HepG2 (cell line): Measurements from ENCODE around the gene IQSEC1. TPM values are rescaled to one million over a fixed set of nuclear protein-coding genes. Genes with fewer than 3 reads are reported as not detected.

Source experiments
- ATAC-seq: fragments of 200-7000 bp; cut with Tn5 transposase; 3 replicates; pipeline ENCODE4 v1.9.1; 2020; ENCODE audit warnings: mild to moderate bottlenecking, moderate library complexity
- BruUV-seq: library from RNA; stranded (reverse); fragments of 400-500 nt; replicated peaks from 2 replicates; lab custom pipeline; 2021; lab: Mats Ljungman, UMichigan
- CTCF ChIA-PET: fragments of 300-600 bp; formaldehyde crosslinking; extraction: SDS; loops from one replicate; lab custom pipeline; 2021; ENCODE audit warnings: low total read pairs, inconsistent platforms, low intra/inter-chr PET ratio; lab: Yijun Ruan, JAX
- POLR2A ChIA-PET: fragments of 350-600 bp; sonication (Branson Sonifier 250); formaldehyde crosslinking; loops from one replicate; lab custom pipeline; 2020; ENCODE audit warnings: antibody characterized with exemption, inconsistent platforms; lab: Yijun Ruan, JAX
- DNase-seq: peaks from one replicate; pipeline ENCODE4 v3.0.0-alpha.2; 2015; ENCODE audit warnings: low spot score
- FAIRE-seq: peaks from 3 replicates; lab custom pipeline; 2011; peaks lifted over from hg19 to GRCh38; lab: Jason Lieb, UNC
- H2AFZ ChIP-seq: one replicate; pipeline ENCODE4 v1.6.1; 2011; ENCODE audit warnings: low read length, inconsistent platforms
- H3K27ac ChIP-seq: fragments of 300-600 bp; 3 replicates; pipeline ENCODE4 v1.8.0; 2011; ENCODE audit warnings: mixed run types, mild to moderate bottlenecking, mixed read lengths, low read length, inconsistent platforms; ENCODE audit not compliant: insufficient read depth; ENCODE audit errors: extremely low read length
- H3K27me3 ChIP-seq, 2 experiments: fragments of 200-600 bp in 1 of 2; 2 replicates in 1 of 2; 3 replicates in 1 of 2; pipeline versions ENCODE4 v1.6.0 to v1.8.0; 2011; ENCODE audit warnings: low read length in 2 of 2, mild to moderate bottlenecking in 2 of 2, moderate library complexity in 2 of 2, inconsistent platforms in 1 of 2; ENCODE audit not compliant: insufficient read depth in 2 of 2, control insufficient read depth in 1 of 2
- H3K36me3 ChIP-seq, 2 experiments: fragments of 200-600 bp in 1 of 2; replicated peaks in 1 of 2; 2 replicates in 1 of 2; 3 replicates in 1 of 2; pipeline versions ENCODE4 v1.5.1 to v1.8.0; 2011; ENCODE audit warnings: low read length in 2 of 2, inconsistent platforms in 1 of 2; ENCODE audit not compliant: insufficient read depth in 2 of 2, control insufficient read depth in 1 of 2
- H3K4me1 ChIP-seq: 2 replicates; pipeline ENCODE4 v1.5.1; 2012; ENCODE audit warnings: low read length, inconsistent platforms; ENCODE audit not compliant: insufficient read depth
- H3K4me2 ChIP-seq: 2 replicates; pipeline ENCODE4 v1.6.0; 2011; ENCODE audit warnings: low read depth, low read length, inconsistent platforms
- H3K4me3 ChIP-seq, 3 experiments: fragments of 200-600 bp in 1 of 3; sonication (generic), shearing (Covaris generic) in 1 of 3; replicated peaks in 1 of 3; 2 replicates each; pipeline ENCODE4 v1.5.1; 2011 to 2016; ENCODE audit warnings: low read length in 3 of 3, inconsistent platforms in 2 of 3, low read depth in 2 of 3, mild to moderate bottlenecking in 2 of 3, control low read depth in 1 of 3, mixed read lengths in 1 of 3; ENCODE audit not compliant: insufficient read depth in 1 of 3
- H3K79me2 ChIP-seq: one replicate; pipeline ENCODE4 v1.6.1; 2011; ENCODE audit warnings: low read length, inconsistent platforms; ENCODE audit not compliant: insufficient read depth
- H3K9ac ChIP-seq: 2 replicates; pipeline ENCODE4 v1.6.0; 2011; ENCODE audit warnings: mild to moderate bottlenecking, low read depth, low read length, inconsistent platforms; ENCODE audit not compliant: insufficient read depth
- H3K9me3 ChIP-seq: 2 replicates; pipeline ENCODE4 v1.5.1; 2012; ENCODE audit warnings: mild to moderate bottlenecking, low read length
- H4K20me1 ChIP-seq: 2 replicates; pipeline ENCODE4 v1.6.0; 2011; ENCODE audit warnings: inconsistent platforms, mild to moderate bottlenecking, low read length, moderate library complexity; ENCODE audit not compliant: insufficient read depth
- ELF4 ChIP-seq: sonication (generic); formaldehyde crosslinking; IDR thresholded peaks from 2 replicates; pipeline ENCODE4 v1.5.0; 2020; ENCODE audit warnings: missing genetic modification reagents, mild to moderate bottlenecking, moderate library complexity, borderline replicate concordance
- ETV5 ChIP-seq: IDR thresholded peaks from 2 replicates; pipeline ENCODE4 v1.6.1; 2018; ENCODE audit warnings: missing biosample characterization, missing genetic modification reagents, inconsistent platforms, borderline replicate concordance
- MAF1 ChIP-seq: sonication (generic); formaldehyde crosslinking; IDR thresholded peaks from 2 replicates; pipeline ENCODE4 v1.5.0; 2020; ENCODE audit warnings: missing genetic modification reagents, borderline replicate concordance
- NFYC ChIP-seq: IDR thresholded peaks from 2 replicates; pipeline ENCODE4 v1.6.1; 2016; ENCODE audit warnings: missing genetic modification reagents, missing compliant biosample characterization
- PRDM10 ChIP-seq: sonication (generic); formaldehyde crosslinking; IDR thresholded peaks from 2 replicates; pipeline ENCODE4 v1.4.0; 2020; ENCODE audit warnings: low read depth, missing genetic modification reagents
- REPIN1 ChIP-seq: sonication (generic); formaldehyde crosslinking; IDR thresholded peaks from 2 replicates; pipeline ENCODE4 v1.8.0; 2022; ENCODE audit warnings: missing genetic modification reagents, low read depth, mild to moderate bottlenecking, borderline replicate concordance
- SNAPC2 ChIP-seq: sonication (generic); formaldehyde crosslinking; IDR thresholded peaks from 2 replicates; pipeline ENCODE4 v1.8.1; 2022; ENCODE audit warnings: mild to moderate bottlenecking, missing genetic modification reagents
- SRSF9 ChIP-seq: fragments of 200-400 bp; formaldehyde crosslinking; IDR thresholded peaks from 2 replicates; pipeline ENCODE4 v1.6.1; 2018; ENCODE audit warnings: borderline replicate concordance, mild to moderate bottlenecking, low read depth, low read length; ENCODE audit not compliant: insufficient read depth, poor library complexity, severe bottlenecking
- ZFY ChIP-seq: sonication (generic); formaldehyde crosslinking; IDR thresholded peaks from 2 replicates; pipeline ENCODE4 v1.4.0; 2020; ENCODE audit warnings: missing genetic modification reagents
- ZFYVE20 ChIP-seq: sonication (generic); formaldehyde crosslinking; IDR thresholded peaks from 2 replicates; pipeline ENCODE4 v1.8.0; 2023; ENCODE audit warnings: low read depth, mild to moderate bottlenecking, moderate library complexity, missing genetic modification reagents, borderline replicate concordance
- ZNF251 ChIP-seq: sonication (generic); formaldehyde crosslinking; IDR thresholded peaks from 2 replicates; pipeline ENCODE4 v1.9.0; 2021; ENCODE audit warnings: mild to moderate bottlenecking, missing genetic modification reagents
- ZNF331 ChIP-seq: sonication (generic); formaldehyde crosslinking; IDR thresholded peaks from 2 replicates; pipeline ENCODE4 v1.4.0; 2020; ENCODE audit warnings: missing genetic modification reagents
- ZNF607 ChIP-seq: sonication (generic); formaldehyde crosslinking; IDR thresholded peaks from 2 replicates; pipeline ENCODE4 v1.5.1; 2020; ENCODE audit warnings: missing genetic modification reagents, mild to moderate bottlenecking, borderline replicate concordance
- WGBS: methylation state at CpG from one replicate; pipeline ENCODE4 v1.1.6; 2017; ENCODE audit warnings: low lambda C conversion rate; 5-methylcytosine and 5-hydroxymethylcytosine counted together
- in situ Hi-C: cut with HindIII; loops from 2 replicates; pipeline ENCODE4 v1.10.0; 2017; ENCODE audit warnings: low pct_unique_long_range_greater_than_20kb; ENCODE audit not compliant: extremely low pct_ligation_motif_present
- intact Hi-C: fragments of 100-400 bp; cut with micrococcal nuclease; formaldehyde crosslinking; loops from one replicate; pipeline ENCODE4 v1.10.0; 2022; ENCODE audit not compliant: unreplicated experiment
- polyA plus RNA-seq, 8 experiments: library from polyadenylated mRNA; depleted of rRNA in 3 of 8; stranded (reverse) in 7 of 8; unstranded in 1 of 8; fragments of >200 nt; fragmentation: Illumina TruSeq in 4 of 8; extraction: Trizol in 4 of 8; gene quantifications; 2 replicates each; pipeline versions ENCODE4 v1.2.1 to v1.2.3, GENCODE V29; 2011 to 2016; ENCODE audit warnings: low read depth in 4 of 8, missing spikeins in 1 of 8, mixed read lengths in 1 of 8; ENCODE audit not compliant: insufficient read depth in 1 of 8
- total RNA-seq, 5 experiments: library from RNA; depleted of rRNA; stranded (reverse); fragments of >200 nt; fragmentation: Illumina TruSeq; extraction: Trizol; gene quantifications; 2 replicates each; pipeline ENCODE4 v1.2.3, GENCODE V29; 2016; ENCODE audit warnings: low read depth in 1 of 5

Gene IQSEC1
- total and polyA plus RNA-seq, 2 of the 13 experiments (the other 11 are each of a cell fraction or from before 2014, with no cell fraction given) = 17.4 to 20.2 TPM

GRCh38 chr3:12999147-13000140, 73.8 kb downstream of the IQSEC1 start (continued):
- TF ChIP-seq SRSF9 (no peak), ETV5 (CRISPR knock-in tag) (peak; percentile 54; the same call in 1 of the 2 replicates), ZNF331 (CRISPR knock-in tag) (0 out of 2 replicates have a peak, but pooled peaks have one; percentile 29), MAF1 (CRISPR knock-in tag) (no peak), REPIN1 (CRISPR knock-in tag) (0 out of 2 replicates have a peak, but pooled peaks have one; percentile 46), ELF4 (CRISPR knock-in tag) (peak; percentile 43; the same call in 1 of the 2 replicates)

GRCh38 chr3:12998648-12999047, 74.6 kb downstream of the IQSEC1 start:
- peak overlapping the region; percentile 46; the same call in 1 of the 2 replicates for H3K4me2 ChIP-seq
- H3K27me3 ChIP-seq = no peaks in the 10 kb centered on the region
- no TSS peak for BruUV-seq
- H3K9ac ChIP-seq = no peak overlapping the region
- ChIA-PET POLR2A (interaction anchor here (1.7 kb wide), 1 partner anchor 33 kb away, joined by 4 read pairs; no protein-coding TSS in a partner anchor), CTCF (no interaction called here)
- FAIRE-seq (no peak), DNase-seq (no peak), ATAC-seq (no peak)
- H3K9me3 ChIP-seq = no peaks in the 10 kb centered on the region
- H3K79me2 ChIP-seq = no peaks in the 10 kb centered on the region
- H4K20me1 ChIP-seq = no peaks in the 10 kb centered on the region
- intact Hi-C loops (no loop called here), in situ Hi-C loops (no loop called here)
- peak overlapping the region; percentile 55 for H3K27ac ChIP-seq
- H3K36me3 ChIP-seq = no peaks in the 10 kb centered on the region; a peak in 1 of 5 replicates
- H2AFZ ChIP-seq = no peak overlapping the region
- H3K4me3 ChIP-seq = no peak overlapping the region
- WGBS = 94% methylated on average over 4 of the region's 4 CpGs
- H3K4me1 ChIP-seq = peaks cover 36% of the 10 kb centered on the region
- TF ChIP-seq ZNF607 (CRISPR knock-in tag) = no peak
- TF ChIP-seq SNAPC2 (CRISPR knock-in tag) = no peak
- no peak for TF ChIP-seq ZNF251
- no peak for TF ChIP-seq PRDM10 (CRISPR knock-in tag)
- TF ChIP-seq ZFY (CRISPR knock-in tag) = no peak
- TF ChIP-seq NFYC (CRISPR knock-in tag) = no peak
- TF ChIP-seq ZFYVE20 = no peak
